SU-DHL-6 (cell line): ENCODE results near the gene PPP2R3B.

Source experiments
- CTCF ChIP-seq: fragments of 200-600 bp; sonication (generic); IDR thresholded peaks from one replicate; pipeline ENCODE4 v1.5.1; 2017; ENCODE audit warnings: antibody characterized with exemption, mild to moderate bottlenecking, low read length, moderate library complexity; ENCODE audit not compliant: insufficient read depth, poor library complexity, severe bottlenecking
- EZH2phosphoT487 ChIP-seq: fragments of 200-600 bp; sonication (generic), shearing (Covaris generic); conservative IDR thresholded peaks from 2 replicates; pipeline ENCODE4 v1.6.1; 2018; ENCODE audit warnings: mild to moderate bottlenecking, antibody characterized with exemption, low read length, moderate library complexity, mixed read lengths

DNA sequence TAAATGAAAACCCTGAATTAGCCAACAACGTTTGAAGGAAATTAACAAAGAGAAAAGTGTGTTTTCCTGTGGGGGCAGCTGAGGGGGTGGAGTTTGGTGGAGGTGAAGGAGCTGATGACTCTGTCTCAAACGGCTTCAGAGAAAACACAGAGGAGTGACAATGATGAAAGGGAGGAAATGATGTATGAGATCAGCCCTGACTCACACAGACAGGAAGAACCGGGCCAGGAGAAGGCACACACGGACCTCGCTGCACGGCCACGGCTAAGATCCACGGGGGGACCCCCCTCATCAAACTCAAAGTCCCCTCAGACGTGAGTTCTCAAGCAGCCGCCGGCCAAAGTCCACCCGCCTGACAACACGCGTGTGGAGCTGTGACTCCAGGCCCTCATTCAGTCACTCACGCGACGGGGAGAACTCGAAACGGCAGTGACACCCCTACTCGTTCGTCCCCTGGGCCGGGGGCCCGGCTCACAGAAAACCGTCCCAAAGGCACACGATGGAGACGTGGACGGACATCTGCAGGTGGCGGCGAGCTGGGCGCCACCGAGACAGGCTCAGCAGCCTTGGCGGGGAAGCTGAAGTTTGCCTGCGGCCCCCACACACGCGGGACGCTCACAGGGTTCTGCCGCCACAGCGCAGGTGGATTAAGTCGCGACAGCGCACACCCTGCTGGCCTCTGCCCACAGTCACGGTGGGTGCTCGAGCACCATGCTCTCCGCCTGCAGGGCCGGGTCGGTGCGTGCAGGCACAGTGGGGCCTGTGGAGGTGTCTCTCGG, 28.8 kb downstream of the PPP2R3B start:
- TF ChIP-seq CTCF: no peak
- TF ChIP-seq EZH2phosphoT487: no peak
